CD14-positive monocyte (primary cell): Measurements from ENCODE around the gene PTGER4. TPM values are rescaled to one million over a fixed set of nuclear protein-coding genes. Genes with fewer than 3 reads are reported as not detected.

Source experiments
- DNase-seq, 3 donors: peaks; one replicate each; pipeline ENCODE4 v3.0.0-alpha.2; 2011 to 2022
- H2AFZ ChIP-seq: 2 replicates; pipeline ENCODE4 v1.6.0; 2012; ENCODE audit warnings: mild to moderate bottlenecking, low read depth, low read length, inconsistent platforms; ENCODE audit not compliant: insufficient read depth, poor library complexity, severe bottlenecking
- H3K27ac ChIP-seq, 2 donors: 1 replicate in 1 of 2; 2 replicates in 1 of 2; pipeline ENCODE4 v1.5.1; 2012 to 2013; ENCODE audit warnings: low read length in 2 of 2, control low read depth in 1 of 2, inconsistent platforms in 1 of 2, low read depth in 1 of 2, mild to moderate bottlenecking in 1 of 2
- H3K27me3 ChIP-seq, 2 donors: one replicate each; pipeline versions ENCODE4 v1.6.0 to v1.6.1; 2011 to 2013; ENCODE audit warnings: low read length in 2 of 2; ENCODE audit not compliant: control insufficient read depth in 2 of 2, insufficient read depth in 2 of 2
- H3K36me3 ChIP-seq, 2 donors: replicated peaks in 1 of 2; 1 replicate in 1 of 2; 2 replicates in 1 of 2; pipeline versions ENCODE4 v1.5.1 to v1.6.1; 2012 to 2013; ENCODE audit warnings: low read length in 2 of 2, control low read depth in 1 of 2, inconsistent platforms in 1 of 2, mild to moderate bottlenecking in 1 of 2; ENCODE audit not compliant: insufficient read depth in 2 of 2, control insufficient read depth in 1 of 2
- H3K4me1 ChIP-seq, 2 donors: 1 replicate in 1 of 2; 2 replicates in 1 of 2; pipeline versions ENCODE4 v1.5.1 to v1.6.1; 2012 to 2013; ENCODE audit warnings: low read length in 2 of 2, control low read depth in 1 of 2, inconsistent platforms in 1 of 2, mild to moderate bottlenecking in 1 of 2, moderate library complexity in 1 of 2; ENCODE audit not compliant: insufficient read depth in 2 of 2, control insufficient read depth in 1 of 2
- H3K4me2 ChIP-seq: replicated peaks from 2 replicates; pipeline ENCODE3; 2012; ENCODE audit warnings: low read length, moderate library complexity, mild to moderate bottlenecking; ENCODE audit not compliant: poor library complexity, severe bottlenecking; ENCODE audit errors: extremely low read depth
- H3K4me3 ChIP-seq, 3 experiments: fragments of 200-600 bp in 1 of 3; sonication (generic) in 1 of 3; replicated peaks in 1 of 3; 1 replicate in 2 of 3; 2 replicates in 1 of 3; pipeline ENCODE4 v1.5.1; 2011 to 2013; ENCODE audit warnings: low read length in 3 of 3, mild to moderate bottlenecking in 3 of 3, control low read depth in 2 of 3, low read depth in 2 of 3, inconsistent platforms in 1 of 3, moderate library complexity in 1 of 3
- H3K79me2 ChIP-seq: 2 replicates; pipeline ENCODE4 v1.6.0; 2012; ENCODE audit warnings: mild to moderate bottlenecking, control low read depth, inconsistent platforms, low read length, moderate library complexity; ENCODE audit not compliant: insufficient read depth
- H3K9ac ChIP-seq: 2 replicates; pipeline ENCODE4 v1.6.0; 2017; ENCODE audit warnings: low read length, mild to moderate bottlenecking; ENCODE audit not compliant: insufficient read depth, poor library complexity, severe bottlenecking
- H3K9me3 ChIP-seq, 2 donors: replicated peaks in 1 of 2; 1 replicate in 1 of 2; 2 replicates in 1 of 2; pipeline versions ENCODE4 v1.5.1 to v1.6.1; 2012 to 2013; ENCODE audit warnings: low read length in 2 of 2, control low read depth in 1 of 2; ENCODE audit not compliant: control insufficient read depth in 1 of 2, insufficient read depth in 1 of 2
- H4K20me1 ChIP-seq: 2 replicates; pipeline ENCODE4 v1.6.0; 2012; ENCODE audit warnings: mild to moderate bottlenecking, low read length, control low read depth, moderate library complexity; ENCODE audit not compliant: insufficient read depth
- H3K27ac Mint-ChIP-seq, 7 donors: one replicate each; pipeline ENCODE4 v1.8.0; 2020; ENCODE audit warnings: mild to moderate bottlenecking in 7 of 7, mixed read lengths in 7 of 7, moderate library complexity in 6 of 7, inconsistent platforms in 2 of 7
- H3K27me3 Mint-ChIP-seq, 3 donors: one replicate each; pipeline ENCODE4 v1.8.0; 2021 to 2022; ENCODE audit warnings: low read depth in 3 of 3, mild to moderate bottlenecking in 3 of 3, mixed read lengths in 3 of 3, moderate library complexity in 3 of 3, inconsistent platforms in 1 of 3
- H3K36me3 Mint-ChIP-seq, 2 donors: one replicate each; pipeline ENCODE4 v1.8.0; 2020; ENCODE audit warnings: mixed read lengths in 2 of 2, inconsistent platforms in 1 of 2, mild to moderate bottlenecking in 1 of 2
- H3K4me1 Mint-ChIP-seq: one replicate; pipeline ENCODE4 v1.8.0; 2020; ENCODE audit warnings: mild to moderate bottlenecking, mixed read lengths
- H3K4me3 Mint-ChIP-seq, 2 donors: one replicate each; pipeline ENCODE4 v1.8.0; 2020; ENCODE audit warnings: mild to moderate bottlenecking in 2 of 2, mixed read lengths in 2 of 2, moderate library complexity in 1 of 2
- H3K9me3 Mint-ChIP-seq, 7 donors: one replicate each; pipeline ENCODE4 v1.8.0; 2020 to 2022; ENCODE audit warnings: mixed read lengths in 7 of 7, mild to moderate bottlenecking in 6 of 7, moderate library complexity in 6 of 7, inconsistent platforms in 2 of 7
- WGBS: methylation state at CpG from one replicate; pipeline ENCODE4 v1.1.5; 2013; ENCODE audit warnings: missing lambda C conversion rate; ENCODE audit not compliant: insufficient coverage; 5-methylcytosine and 5-hydroxymethylcytosine counted together
- intact Hi-C, 2 donors: fragments of 100-400 bp; cut with micrococcal nuclease; formaldehyde crosslinking; loops; one replicate each; pipeline versions ENCODE4 v1.15.0 to v1.15.1; 2023
- polyA plus RNA-seq, 3 donors: library from polyadenylated mRNA; depleted of rRNA in 1 of 3; unstranded in 2 of 3; stranded (reverse) in 1 of 3; fragments of 300-500 nt in 2 of 3; fragments of >200 nt in 1 of 3; fragmentation: Illumina TruSeq in 2 of 3; gene quantifications; 1 replicate in 2 of 3; 2 replicates in 1 of 3; pipeline ENCODE4 v1.2.3, GENCODE V29; 2012 to 2021
- TF ChIP-seq, protein P1 (sequence below): fragments of 200-600 bp; IDR thresholded peaks from one replicate; pipeline ENCODE4 v1.8.0; 2022; ENCODE audit warnings: antibody characterized with exemption, mild to moderate bottlenecking

The PTGER4 gene
- polyA plus RNA-seq, 3 donors = 44.4 to 119 (median 64.3) TPM

DNA sequence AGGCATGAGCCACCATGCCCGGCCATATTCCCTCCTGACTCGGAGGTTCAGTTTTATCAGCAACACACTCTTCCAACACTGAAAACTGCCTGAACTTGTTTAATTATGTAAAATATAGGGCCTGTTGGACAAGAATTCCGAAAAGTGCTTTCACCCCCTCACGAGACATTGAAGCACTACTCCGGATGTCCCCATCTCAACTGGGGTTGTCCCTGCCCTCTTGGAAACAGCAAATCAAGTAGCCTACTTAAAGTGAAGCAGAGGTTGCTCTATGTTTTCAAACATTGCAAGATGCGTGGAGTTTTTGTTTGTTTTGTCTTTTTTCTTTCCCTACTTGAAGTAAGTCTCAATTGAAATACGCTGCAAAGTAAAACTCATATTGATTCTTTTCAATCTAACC is 7.6 kb downstream of the PTGER4 start:
- no CpG with 5 or more reads among the region's 7 CpGs for WGBS
- no peak overlapping the region for H2AFZ ChIP-seq
- peaks cover 44 to 75% of the 10 kb centered on the region in 2 donors for H3K4me1 ChIP-seq
- H3K79me2 ChIP-seq = peaks cover 100% of the 10 kb centered on the region
- H3K36me3 Mint-ChIP-seq = peaks cover 73 to 90% of the 10 kb centered on the region in 2 donors
- no peaks in the 10 kb centered on the region for H3K9me3 ChIP-seq
- peak overlapping the region in 1 of 2 donors; percentile 21 for H3K27ac ChIP-seq
- peak overlapping the region; percentile 37 to 46 for H3K4me3 Mint-ChIP-seq
- peak overlapping the region in 5 of 7 donors; percentile 1 to 71 (median 34) for H3K27ac Mint-ChIP-seq
- H3K9me3 Mint-ChIP-seq = no peaks in the 10 kb centered on the region
- TF ChIP-seq, protein P1, sequence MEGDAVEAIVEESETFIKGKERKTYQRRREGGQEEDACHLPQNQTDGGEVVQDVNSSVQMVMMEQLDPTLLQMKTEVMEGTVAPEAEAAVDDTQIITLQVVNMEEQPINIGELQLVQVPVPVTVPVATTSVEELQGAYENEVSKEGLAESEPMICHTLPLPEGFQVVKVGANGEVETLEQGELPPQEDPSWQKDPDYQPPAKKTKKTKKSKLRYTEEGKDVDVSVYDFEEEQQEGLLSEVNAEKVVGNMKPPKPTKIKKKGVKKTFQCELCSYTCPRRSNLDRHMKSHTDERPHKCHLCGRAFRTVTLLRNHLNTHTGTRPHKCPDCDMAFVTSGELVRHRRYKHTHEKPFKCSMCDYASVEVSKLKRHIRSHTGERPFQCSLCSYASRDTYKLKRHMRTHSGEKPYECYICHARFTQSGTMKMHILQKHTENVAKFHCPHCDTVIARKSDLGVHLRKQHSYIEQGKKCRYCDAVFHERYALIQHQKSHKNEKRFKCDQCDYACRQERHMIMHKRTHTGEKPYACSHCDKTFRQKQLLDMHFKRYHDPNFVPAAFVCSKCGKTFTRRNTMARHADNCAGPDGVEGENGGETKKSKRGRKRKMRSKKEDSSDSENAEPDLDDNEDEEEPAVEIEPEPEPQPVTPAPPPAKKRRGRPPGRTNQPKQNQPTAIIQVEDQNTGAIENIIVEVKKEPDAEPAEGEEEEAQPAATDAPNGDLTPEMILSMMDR = no peak
- H3K9ac ChIP-seq = no peak overlapping the region
- H3K27me3 Mint-ChIP-seq = no peaks in the 10 kb centered on the region
- DNase-seq = no peak
- peaks cover 34 to 48% of the 10 kb centered on the region in 2 donors for H3K36me3 ChIP-seq
- H3K4me2 ChIP-seq = peak overlapping the region; percentile 38
- peaks cover 98% of the 10 kb centered on the region for H4K20me1 ChIP-seq
- peaks cover 74% of the 10 kb centered on the region for H3K4me1 Mint-ChIP-seq
- no peaks in the 10 kb centered on the region for H3K27me3 ChIP-seq
- H3K4me3 ChIP-seq = peak overlapping the region in 1 of 3 experiments; percentile 98
- intact Hi-C loops = loop anchor here (5.0 to 10.0 kb wide), 6 partner anchors 67 to 1105 kb away; partner anchors contain the start of gene TTC33 (in 1 of the 2)

DNA sequence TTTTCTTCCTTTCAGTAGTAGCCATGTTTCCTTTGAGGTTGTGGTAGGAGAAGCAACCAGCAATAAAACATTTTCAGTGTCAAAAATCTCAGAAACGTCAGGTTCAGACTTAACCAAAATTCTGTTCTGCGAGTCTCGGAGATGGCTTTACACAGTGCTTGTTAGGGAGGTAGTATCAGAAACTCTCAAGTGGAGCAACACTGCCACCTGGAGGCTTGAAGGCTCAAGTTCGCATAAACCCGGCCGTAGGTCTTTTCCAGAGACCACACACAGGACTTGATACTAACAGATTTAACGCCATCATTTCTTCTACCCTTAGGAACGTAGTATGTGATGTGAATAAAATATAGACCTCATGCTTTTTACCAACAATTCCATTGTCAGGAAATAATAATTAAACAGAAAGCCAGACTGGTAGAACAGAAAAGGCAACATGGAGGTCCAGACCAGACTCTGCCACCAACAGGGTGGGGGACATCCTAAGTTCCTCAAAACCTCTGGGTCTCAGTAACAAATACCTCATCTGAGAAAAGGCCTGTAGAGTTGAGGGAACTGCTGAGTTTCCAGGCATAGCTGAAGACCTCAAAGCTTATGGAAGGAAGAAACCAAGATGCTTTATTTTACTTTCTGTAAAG is 8.5 kb downstream of the PTGER4 start:
- H3K27ac ChIP-seq = peak overlapping the region in 1 of 2 donors; percentile 71
- no peak overlapping the region for H3K9ac ChIP-seq
- intact Hi-C loops = loop anchor here (5.0 to 10.0 kb wide), 6 partner anchors 67 to 1106 kb away; partner anchors contain the start of gene TTC33 (in 1 of the 2)
- Mint-ChIP-seq H3K4me3 (peak overlapping the region; percentile 60 to 70), H3K9me3 (no peaks in the 10 kb centered on the region), H3K27ac (peak overlapping the region in 6 of 7 donors; percentile 71 to 92 (median 85)), H3K36me3 (peaks cover 69 to 86% of the 10 kb centered on the region in 2 donors), H3K4me1 (peaks cover 67% of the 10 kb centered on the region), H3K27me3 (no peaks in the 10 kb centered on the region)
- peaks cover 42 to 66% of the 10 kb centered on the region in 2 donors for H3K4me1 ChIP-seq
- peaks cover 98% of the 10 kb centered on the region for H4K20me1 ChIP-seq
- TF ChIP-seq, protein P1 = peak; percentile 90
- H3K4me2 ChIP-seq = peak overlapping the region; percentile 38
- H3K4me3 ChIP-seq = peak overlapping the region in 1 of 3 experiments; percentile 98
- peak; percentile 80 to 87 (median 86) for DNase-seq
- peaks cover 43 to 56% of the 10 kb centered on the region in 2 donors for H3K36me3 ChIP-seq
- H3K79me2 ChIP-seq = peaks cover 96% of the 10 kb centered on the region
- no peaks in the 10 kb centered on the region for H3K9me3 ChIP-seq
- H3K27me3 ChIP-seq = no peaks in the 10 kb centered on the region
- no CpG with 5 or more reads among the region's 8 CpGs for WGBS
- no peak overlapping the region for H2AFZ ChIP-seq
